NCI-H128 (cell line): ENCODE results near the gene ASS1.
A peak's percentile ranks its signal among the peaks of the same experiment; 100 is the strongest.

Source experiments
- DNase-seq: peaks from one replicate; lab custom pipeline; 2025; ENCODE audit not compliant: unreplicated experiment; lab: John Stamatoyannopoulos, UW

Gene ASS1

DNA sequence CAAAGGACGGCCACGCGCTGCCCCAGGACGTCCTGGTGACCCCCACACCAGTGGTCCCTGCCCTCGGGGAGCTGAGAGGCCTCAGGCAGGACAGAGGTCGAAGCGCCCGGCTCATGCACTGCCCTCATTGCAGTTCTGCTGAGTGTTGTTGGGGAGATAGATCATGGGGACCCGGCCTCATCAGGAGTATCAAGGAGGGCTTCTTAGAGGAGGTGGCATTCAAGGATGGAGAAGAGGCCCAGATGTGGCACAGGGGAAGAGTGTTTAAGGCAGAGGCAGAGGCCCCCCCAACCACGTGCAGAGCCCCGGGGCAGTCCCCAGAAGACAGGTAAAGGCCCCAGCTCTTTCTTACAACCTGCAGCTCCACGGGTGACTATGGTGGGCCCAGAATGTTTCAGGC lies 26.2 kb downstream of the ASS1 start:
- DNase-seq: no peak

DNA sequence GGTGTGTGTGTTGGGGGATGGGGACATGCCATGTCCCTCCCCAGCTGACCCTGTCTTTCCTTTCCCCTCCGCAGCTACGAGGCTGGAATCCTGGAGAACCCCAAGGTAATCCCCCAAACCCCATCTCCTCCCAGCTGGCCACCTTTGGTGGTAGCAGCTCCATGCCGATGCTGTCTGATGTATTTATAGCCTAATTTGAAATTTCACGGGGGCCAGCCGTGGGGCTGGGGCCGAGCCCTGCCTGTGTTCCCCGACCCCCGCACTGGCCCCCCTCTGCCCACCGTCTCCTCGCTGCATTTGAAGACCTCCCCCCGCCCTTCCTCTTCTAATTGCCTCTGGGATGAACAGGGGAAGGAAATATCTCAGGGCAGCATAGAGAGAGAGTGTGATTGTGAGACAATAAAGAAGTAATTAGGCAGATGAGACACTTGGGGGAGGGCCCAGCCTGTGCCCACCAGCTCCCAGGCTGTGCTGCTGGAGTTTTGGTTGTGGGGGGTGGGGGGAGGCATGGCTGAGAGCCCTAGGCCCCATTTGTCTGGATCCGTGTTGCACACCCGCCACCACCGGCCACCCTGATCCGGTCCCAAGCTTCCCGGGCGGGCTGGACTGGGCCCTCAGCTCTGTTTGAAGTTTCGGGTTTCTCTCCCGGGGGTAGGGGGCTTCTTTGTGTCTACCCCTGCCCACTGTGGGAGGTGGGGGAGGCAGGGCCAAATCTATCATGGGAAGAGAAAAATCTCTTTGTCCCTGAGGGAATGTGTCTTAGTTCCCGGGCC lies 26.8 kb downstream of the ASS1 start:
- no peak for DNase-seq

DNA sequence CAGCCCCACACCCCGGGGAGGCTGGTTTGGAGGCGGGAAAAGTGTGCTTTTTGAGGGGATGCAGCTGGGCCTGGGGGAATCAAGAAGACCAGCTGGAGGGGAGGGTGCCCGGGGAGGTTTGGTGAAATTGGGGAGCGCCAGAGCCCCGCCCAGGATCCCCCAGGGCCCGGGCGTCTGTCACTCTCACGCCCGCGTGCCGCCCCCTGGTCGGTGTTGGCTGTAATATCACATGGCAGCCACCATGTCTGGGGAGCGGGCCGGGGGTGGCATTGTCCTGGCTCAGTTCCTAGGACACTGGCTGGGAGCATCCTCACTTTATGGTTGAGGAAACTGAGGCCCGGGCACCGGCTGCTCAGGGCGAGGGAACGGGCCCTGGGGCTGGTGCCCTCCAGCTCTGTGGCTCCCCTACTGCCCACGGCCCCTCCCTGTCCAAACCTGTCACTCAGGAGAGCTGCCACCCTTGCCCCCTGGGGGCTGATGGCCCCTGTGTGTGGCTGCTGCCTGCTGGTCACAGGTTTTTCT lies 27.5 kb downstream of the ASS1 start:
- DNase-seq: no peak

DNA sequence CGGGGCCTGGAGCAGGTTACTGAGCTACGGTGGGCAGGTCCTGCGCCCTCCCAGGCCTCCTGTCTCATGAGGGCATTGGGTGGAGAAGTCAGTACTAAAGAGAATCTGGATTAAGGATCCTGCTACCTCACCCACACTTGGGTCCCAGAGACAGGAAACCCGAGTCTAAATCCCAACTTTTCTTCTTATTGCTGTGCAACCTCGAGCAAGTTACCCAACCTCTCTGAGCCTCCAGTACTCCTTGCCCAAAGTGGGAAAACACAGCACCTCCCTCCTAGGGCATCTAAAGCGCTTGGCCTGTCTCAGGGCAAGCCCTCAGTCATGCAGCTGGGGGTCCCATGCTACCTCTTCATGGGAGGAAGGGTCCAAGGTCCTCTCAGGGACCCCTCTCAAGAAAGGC lies 28.2 kb downstream of the ASS1 start:
- no peak for DNase-seq

DNA sequence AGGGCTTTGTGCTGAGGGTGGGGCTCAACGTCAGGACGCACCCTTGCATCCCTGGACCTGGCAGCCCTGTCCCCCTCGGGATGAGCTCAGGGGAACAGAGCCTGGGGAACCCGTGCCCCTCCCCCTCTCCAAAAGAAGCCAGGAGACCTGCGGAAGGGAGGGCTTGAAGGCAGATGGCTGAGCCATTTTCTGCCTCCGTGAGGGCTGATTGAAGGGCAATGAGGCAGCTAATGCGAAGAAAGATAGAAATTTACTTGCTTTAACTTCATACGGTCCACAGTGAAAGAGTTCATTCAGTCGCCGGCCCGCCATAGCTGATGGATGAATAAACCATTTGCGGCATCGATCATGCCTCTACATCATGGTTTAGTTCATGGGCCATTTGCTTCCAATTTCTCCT lies 28.8 kb downstream of the ASS1 start:
- DNase-seq: no peak

DNA sequence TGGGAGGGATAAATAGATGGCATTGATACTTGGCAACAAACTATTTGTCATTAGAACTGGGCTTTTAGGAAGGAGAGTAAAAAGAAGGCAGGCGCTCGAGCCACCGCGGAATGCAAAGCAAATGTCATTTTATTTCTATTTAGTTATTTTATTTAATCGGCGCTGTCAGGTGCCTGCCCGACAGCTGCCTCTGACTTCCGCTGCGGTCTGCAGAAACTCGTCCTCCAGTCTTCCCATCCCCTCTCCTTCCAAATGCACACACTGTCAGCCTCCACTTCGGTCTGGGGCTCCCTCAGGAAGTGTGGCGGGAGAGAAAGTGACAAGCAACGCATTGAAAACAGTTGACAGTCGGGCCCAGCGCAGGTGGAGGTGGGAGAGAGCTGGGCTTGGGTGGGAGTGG lies 29.3 kb downstream of the ASS1 start:
- DNase-seq: no peak

DNA sequence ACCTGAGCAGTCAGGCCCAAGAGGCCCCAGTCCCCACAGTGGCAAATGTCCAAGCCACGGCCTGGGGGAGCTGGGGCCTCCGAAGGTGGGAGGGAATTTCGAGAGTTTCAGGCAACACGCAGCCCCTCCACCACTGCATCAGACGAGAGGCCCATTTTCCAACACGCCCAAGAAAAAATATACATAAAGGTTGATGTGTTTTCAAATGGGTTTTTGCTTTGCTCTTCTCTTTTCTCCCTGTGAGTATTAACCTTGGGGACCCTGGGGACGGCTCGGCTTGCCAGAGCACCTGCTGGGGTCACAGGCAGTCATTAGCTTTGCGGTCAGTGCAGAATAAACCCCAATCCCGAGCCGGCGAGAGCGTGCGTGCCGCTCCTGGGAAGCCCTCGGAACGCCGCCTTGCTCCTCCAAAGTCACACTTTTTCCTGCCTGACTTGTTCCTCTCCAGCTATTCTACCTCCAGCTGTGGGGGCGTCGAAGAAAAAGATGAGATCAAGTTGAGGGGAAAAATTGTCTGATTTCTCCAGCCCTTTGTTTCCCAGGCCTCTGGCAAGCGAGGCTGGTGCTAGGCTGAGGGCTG lies 31.5 kb downstream of the ASS1 start:
- no peak for DNase-seq

DNA sequence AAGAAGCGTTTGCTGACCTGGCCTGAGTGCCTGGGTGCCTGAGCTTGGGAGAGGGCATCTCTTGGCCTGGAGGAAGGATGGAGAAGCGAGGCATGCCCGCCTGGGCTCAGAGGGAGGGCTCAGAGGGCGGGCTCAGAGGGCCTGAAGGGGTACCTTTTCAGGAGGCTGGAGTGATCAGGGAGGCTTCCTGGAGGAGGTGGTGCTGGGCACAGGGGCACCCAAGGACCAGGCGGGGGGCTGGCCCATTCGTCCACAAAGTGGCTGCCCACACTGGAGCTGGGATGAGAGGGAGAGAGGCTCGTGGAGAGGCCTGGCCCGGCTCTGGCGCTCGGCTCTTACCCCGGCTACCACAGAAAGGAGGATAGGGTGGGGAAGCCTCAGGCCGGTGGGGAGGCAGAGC lies 32.8 kb downstream of the ASS1 start:
- no peak for DNase-seq

DNA sequence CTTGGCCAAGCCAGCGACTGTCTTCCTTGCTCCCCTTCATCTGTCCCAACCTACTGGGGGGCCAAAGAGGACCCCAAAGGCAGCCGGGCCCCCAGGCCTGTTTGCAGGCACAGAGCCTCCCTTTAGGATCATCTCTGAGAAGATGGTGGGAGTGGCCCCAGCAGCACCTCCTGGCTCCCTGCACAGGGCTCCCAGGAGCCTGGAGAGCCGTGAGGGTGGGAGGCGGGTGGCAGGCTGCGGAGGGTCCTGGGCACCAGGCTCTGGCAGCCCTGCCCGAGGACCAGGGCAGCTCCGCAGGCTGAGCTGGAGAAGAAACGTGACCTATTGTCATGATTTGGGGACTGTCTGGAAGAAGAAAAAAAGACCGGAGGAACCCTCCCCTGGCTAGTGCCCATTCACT lies 33.4 kb downstream of the ASS1 start:
- no peak for DNase-seq

DNA sequence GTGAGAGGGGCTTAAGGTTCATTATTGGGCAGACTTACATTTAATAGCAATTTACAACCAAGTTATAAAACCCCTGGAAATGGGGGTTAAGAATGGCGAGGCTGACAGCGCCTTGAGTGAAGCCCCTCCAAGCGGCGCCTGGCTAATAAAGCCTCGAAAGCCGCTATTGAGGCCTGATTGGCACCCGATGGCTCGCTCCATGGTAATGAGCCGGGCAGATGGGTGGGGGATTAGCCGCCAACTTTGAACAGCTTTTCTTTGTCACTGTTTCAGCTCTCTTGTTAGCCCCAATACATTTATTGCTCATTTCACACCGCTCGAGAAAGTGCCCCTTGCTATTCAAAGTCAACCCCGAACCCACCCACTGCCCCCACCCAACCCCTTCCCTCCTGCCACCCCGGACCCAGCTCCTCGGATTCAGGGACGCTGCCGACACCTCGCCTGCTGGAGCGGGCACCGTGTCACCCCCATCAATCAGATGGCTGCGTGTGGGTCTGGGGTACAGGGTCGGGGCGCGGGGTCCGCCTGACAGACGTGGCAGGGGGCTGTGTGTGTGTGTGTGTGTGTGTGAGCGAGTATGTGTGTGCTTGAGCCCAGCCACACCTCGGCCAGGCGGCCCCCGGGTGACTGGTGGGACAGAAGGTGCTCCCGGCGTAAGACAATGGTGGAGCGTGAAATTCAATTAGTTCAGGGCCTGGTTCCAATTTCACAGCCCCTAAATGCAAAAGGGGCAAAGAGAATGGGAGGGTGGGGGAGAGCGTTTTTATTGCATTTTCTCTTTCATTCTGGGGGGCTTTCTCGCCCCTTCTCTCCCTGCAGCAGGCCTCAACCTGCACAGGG lies 34.2 kb downstream of the ASS1 start:
- DNase-seq: no peak

DNA sequence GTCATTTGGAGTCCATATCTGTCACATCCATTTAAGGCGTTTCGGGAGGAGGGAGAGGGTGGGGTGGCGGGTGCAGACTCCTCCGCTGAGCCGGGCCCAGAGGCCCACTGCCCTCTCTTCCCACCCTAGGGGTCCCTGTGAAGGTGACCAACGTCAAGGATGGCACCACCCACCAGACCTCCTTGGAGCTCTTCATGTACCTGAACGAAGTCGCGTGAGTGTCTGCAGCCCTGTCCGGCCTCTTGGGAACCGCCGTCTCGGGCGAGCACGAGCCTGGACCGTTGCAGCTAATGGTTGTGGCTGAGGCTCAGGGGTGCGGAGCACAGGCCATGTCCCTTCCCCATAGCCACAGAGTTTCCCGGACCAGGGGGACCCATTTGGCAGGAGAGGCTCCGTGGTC lies 34.8 kb downstream of the ASS1 start:
- no peak for DNase-seq

DNA sequence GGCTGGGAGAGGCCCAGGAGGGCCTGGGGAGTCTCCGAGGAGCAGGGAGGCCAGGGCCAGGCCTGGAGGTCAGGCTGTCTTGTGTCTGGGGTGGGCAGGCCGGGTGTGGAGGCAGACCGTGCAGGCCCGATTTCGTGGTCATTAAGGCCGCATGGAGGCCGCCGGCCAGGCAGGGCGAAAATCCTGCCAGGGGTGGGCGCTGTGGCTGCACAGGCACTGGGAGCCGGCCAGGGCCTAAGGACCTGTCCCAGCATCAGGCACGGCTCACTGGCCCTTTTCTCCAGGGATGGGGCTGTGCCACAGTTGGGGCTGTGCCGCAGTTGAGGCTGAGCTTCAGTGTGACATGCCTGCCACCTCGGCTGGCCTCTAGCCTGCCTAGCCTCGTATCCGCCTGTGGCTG lies 35.9 kb downstream of the ASS1 start:
- DNase-seq: no peak

DNA sequence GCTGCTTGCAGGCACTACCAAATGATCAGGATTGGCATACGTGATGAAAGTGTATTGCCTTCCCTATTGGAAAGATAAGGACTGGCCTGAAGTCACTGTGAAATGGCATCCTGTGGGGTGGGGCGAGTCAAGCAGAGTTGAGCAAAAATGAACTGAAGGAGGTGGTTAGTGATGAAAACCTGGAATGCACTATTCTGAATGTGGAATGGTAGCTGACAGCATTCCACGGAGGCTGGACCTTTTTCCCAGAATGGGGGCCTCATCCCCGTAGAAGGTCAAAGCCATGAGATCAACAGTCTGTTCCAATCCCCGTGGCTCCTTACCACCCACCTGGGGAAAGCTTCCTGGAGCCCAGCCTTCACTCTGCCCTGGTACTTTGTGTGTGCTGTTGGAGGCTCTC lies 37.7 kb downstream of the ASS1 start:
- no peak for DNase-seq

DNA sequence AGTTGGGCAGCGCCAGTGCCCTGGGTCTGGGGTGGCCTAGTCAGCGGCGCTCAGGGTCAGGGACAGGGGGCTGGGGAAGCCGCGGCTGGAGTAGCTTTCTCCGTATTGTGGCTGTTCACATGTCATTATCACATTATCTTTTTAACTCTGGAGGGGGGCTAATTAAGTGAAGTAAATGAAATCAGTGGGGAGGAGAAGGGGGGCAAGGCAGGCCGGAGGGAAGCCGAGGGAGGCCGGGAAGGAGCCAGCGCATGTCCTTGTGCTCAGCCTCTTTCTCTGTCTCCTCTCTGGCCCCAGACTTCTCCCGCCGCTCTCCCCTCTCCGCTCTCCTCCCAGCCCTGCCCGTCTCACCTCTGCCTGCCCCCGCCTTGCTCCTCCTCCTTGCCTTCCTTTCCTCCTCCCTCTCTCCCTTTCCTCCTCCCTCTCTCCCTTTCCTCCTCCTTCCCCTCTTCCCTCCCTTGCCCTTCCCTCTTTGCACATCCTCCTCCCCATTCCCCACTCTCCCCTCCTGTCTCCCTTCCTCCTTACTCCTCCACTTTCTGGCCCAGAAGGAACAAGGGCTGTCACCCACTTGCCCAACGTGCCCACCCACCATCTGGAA lies 38.7 kb downstream of the ASS1 start:
- no peak for DNase-seq

DNA sequence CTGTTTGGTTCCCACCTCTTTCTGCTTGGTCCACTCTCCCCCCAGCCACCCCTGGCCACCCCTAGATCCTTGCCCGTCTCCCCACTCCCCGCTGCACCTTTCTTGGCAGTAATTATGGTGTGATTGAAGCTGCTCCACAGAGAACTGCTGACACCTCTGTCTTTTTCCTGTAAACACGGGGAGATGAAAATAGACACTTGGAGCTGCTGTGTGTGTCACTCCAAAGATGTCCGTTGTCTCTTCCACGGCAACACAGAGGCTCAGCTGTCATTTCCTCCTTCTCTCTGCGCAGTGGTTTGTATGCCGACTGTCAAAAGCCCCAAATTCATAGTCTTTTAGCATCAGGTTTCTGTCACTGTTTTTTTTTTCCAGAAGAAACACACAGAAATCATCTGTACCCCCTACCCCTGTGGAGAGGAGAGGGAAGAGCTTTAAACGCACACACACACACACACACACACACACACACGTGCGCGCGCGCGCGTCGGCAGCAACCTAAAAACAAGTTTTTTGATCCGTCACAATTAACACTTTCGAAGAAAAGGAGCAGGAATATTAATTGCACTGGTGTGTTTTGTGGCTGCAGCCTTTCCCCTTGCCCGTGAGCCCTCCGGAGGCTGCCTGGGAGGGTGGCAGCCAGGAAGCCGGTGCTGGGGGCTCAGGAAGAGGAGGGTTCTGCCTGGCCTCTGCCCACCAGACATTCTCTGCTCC lies 39.8 kb downstream of the ASS1 start:
- no peak for DNase-seq

DNA sequence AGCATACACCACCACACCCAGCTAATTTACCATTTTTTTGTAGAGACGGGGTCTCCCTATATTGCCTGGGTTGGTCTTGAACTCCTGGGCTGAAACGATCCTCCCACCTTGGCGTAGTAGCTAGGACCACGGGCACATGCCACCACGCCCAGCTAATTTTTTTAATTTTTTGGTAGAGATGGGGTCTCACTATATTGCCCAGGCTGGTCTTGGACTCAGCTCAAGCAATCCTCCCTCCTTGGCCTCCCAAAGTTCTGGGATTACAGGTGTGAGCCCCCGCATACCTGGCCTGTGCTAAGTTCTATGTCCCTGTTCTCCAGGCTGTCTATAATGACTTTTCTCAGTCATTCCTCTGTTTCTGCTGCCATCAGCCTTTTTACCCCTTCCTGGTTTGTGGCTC lies 41.3 kb downstream of the ASS1 start:
- DNase-seq: no peak

DNA sequence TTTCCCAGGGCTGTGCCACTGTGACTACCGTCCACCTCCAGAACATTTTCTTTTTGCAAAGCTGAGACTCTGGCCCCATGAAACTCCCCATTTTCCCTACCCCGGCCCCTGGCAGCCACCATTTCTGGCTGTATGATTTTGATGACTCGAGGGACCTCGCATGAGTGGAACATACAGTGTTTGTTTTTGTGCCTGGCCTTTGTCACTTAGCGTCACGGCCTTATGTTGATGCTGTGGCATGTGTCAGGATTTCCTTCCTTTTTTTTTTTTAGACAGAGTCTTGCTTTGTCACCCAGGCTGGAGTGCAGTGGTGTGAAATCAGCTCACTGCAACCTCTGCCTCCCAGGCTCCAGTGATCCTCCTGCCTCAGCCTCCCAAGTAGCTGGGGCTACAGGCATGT lies 42.7 kb downstream of the ASS1 start:
- no peak for DNase-seq

DNA sequence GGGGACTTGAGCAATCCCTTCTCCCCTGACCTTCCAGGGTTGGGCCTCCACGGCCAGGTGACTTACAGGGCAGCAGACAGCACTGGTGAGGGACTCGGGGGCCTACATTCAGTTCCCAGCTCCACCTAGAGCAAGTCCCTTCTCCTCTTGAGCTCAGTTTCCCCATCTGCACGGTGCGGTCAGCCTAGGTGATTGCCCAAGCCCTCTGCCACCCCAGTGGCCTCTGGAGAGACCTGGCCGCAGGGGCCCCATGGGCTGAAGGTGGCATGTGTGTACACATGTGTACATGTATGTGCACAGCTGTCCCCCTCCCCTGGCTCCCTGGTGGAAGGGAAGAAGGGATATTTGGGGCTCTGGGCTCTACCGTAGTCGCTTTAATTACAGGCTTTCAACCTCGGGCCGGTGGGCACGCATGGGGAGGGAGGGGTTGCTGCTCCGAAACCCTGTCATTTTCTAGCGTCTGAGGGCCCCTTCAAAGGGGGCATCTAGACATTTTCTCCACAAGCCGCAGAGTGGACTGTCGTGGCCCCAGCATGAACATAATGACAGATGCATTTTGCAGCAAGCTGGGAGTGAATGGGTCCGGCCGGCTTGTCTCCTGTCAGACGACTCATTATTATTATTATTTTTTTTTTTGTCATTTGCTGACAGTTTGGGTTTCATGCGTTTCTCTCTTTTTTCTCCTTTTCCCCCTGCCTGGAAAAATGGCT lies 44.0 kb downstream of the ASS1 start:
- DNase-seq: no peak

DNA sequence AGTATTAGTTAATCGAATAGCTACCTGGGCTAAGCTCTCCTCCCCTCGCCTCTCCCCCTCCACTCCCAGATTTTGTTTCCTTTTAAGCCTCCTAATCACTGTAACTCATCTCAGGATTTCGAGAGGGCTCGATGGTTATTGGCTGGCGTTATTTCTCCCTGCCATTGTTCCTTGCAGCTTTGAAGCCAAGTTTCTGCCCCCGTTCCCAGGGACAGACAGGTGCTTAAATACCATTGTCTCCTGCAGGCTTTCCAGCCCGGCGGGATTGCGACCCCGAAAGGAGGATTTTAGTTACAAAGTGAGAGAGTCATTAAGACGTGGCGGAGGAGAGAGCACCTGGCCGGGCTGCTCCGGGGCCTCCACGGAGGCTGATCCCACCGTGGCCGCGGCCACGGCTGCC lies 46.2 kb downstream of the ASS1 start:
- peak; percentile 55 for DNase-seq

DNA sequence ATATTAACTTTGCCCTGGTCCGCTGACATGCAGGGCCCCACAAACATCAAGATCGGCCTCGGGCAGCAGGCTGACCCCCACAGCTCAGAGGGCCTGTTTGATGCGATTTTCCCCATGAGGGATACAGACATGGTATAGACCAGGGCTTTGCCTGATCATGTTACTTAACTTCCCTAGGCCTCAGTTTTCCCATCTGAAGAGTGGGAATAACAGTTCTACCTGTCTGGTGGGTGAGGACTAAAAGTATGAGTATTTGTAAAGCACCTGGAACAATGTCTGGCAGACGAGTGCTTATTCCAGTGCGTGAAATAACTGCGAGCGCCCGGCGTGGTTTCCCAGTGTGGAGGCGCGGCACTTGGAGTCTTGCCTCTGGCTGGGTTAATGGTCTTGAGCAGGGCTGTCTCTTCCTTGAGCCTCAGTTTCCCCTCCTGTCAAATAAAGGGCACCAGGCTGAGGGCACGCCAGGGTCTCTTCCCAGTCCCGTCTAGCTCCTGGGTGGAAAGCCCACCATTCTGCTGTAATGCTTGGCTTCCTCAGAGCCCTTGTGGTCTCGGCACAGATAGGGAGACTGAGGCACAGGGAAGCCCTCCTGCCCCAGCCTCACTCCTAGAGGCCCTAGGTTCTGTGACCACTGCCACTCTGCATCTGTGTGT lies 47.2 kb downstream of the ASS1 start:
- no peak for DNase-seq
